GM10266 (cell line): ENCODE measurements around the gene CR1L.
A peak's percentile ranks its signal among the peaks of the same experiment; 100 is the strongest.
"Not testable (repeated sequence)": the region's sequence is repeated elsewhere in the genome, so short reads cannot be mapped to it uniquely, and the experiment has no call there.

Source experiments
- DNase-seq: peaks from one replicate; pipeline ENCODE4 v3.0.0; 2012; ENCODE audit errors: extremely low spot score
- TF ChIP-seq, protein P1 (sequence below): IDR thresholded peaks from 2 replicates; pipeline ENCODE4 v1.5.1; 2012; ENCODE audit warnings: mild to moderate bottlenecking, low read depth; ENCODE audit not compliant: control insufficient read depth, insufficient read depth; ENCODE audit errors: missing control alignments

Gene CR1L

DNA sequence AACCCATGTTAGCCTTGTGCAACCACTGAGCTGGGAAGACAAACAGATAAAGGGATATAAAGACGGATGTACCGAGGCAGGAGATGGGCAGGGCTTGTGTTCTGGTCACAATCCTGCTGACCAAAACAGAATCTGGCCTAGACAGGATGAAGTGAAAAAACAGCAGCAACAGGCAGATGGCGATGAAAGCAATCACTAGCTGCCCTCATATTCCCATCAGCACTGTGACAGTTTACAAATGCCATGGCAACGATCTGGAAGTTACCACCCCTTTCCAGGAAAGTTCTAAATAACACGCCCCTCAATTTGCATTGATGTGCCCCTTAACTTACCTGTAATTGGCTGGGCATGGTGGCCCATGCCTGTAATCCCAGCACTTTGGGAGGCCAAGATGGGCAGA, 66.4 kb downstream of the CR1L start:
- TF ChIP-seq, protein P1, sequence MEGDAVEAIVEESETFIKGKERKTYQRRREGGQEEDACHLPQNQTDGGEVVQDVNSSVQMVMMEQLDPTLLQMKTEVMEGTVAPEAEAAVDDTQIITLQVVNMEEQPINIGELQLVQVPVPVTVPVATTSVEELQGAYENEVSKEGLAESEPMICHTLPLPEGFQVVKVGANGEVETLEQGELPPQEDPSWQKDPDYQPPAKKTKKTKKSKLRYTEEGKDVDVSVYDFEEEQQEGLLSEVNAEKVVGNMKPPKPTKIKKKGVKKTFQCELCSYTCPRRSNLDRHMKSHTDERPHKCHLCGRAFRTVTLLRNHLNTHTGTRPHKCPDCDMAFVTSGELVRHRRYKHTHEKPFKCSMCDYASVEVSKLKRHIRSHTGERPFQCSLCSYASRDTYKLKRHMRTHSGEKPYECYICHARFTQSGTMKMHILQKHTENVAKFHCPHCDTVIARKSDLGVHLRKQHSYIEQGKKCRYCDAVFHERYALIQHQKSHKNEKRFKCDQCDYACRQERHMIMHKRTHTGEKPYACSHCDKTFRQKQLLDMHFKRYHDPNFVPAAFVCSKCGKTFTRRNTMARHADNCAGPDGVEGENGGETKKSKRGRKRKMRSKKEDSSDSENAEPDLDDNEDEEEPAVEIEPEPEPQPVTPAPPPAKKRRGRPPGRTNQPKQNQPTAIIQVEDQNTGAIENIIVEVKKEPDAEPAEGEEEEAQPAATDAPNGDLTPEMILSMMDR: no peak
- no peak for DNase-seq

DNA sequence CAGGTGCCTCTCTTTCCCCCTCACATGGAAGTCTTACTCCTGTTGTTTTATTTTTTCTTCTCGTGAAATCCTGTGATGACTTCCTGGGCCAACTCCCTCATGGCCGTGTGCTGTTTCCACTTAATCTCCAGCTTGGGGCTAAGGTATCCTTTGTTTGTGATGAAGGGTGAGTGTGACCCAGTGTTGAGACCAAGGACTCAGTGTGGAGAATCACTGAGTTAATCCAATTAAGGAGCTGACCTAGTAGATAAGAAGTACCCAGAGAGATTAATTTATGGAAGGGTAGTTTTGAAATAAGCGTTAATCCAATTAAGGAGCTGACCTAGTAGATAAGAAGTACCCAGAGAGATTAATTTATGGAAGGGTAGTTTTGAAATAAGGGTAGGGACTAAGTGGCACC, 67.8 kb downstream of the CR1L start:
- not testable (repeated sequence) for DNase-seq

DNA sequence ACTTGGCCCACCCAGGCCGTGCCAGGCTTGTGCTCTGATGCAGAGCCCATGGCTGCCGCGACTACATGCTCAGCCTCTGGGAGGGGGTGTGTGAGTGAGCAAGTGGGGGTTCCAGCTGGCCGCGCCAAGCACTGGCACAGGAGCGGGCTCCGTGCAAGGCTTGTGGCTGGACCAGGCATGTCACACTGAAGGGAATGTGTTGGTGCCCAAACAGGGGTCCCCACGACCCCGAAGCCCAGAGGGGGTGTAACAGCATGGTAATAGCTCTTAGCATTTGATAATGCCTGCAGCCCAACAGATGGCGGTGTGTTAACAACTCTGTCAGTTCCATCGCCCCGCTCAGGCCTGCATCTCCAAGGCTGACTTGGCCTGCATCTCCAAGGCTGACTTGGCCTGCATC, 68.6 kb downstream of the CR1L start:
- no peak for DNase-seq
- TF ChIP-seq, protein P1: peak; percentile 24

DNA sequence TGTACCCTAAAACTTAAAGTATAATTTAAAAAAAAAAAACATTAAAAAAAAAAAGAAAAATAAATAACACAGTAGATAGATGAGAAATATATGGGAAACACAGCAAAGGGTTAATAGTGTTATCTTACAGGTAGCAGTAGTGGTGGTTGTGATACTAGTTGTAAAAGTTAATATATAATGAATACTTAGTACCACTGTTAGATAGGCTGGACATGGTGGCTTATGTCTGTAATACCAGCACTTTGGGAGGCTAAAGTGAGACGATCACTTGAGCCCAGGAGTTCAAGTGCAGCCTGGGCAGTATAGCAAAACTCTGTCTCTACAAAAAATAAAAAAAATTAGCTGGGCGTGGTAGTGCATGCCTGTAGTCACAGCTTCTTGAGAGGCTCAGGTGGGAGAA, 74.3 kb downstream of the CR1L start:
- TF ChIP-seq, protein P1: no peak
- DNase-seq: no peak

DNA sequence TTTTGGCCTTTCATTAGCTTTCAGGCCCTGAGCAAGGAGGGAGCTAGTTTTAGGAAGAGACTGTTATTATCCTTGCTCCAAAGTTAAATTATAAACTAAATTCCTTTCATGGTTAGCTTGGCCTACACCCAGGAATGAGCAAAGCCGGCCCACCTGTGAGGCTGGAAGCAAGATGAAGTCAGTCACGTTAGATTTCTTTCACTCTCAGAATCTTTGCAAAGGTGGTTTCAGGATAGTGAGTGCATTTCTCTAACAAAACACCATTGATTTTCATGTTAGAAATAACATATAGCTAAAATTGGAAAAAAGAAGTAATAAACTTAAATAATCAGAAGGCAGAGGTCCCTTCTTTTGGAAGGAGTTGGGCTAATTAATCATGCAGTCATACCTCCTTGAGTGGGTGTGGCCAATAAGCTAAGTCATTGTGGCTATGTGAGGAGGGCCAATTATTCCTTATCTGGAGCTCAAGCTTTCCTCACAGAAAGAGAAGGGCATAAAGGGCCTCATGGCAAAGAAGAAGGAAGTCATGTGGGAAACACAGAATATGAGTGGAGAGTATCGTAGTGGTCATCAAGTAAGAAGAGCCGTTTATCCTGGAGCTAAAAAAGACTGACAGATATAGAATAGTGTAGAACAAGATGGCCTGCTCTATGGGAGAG, 83.4 kb downstream of the CR1L start:
- DNase-seq: not testable (repeated sequence)

DNA sequence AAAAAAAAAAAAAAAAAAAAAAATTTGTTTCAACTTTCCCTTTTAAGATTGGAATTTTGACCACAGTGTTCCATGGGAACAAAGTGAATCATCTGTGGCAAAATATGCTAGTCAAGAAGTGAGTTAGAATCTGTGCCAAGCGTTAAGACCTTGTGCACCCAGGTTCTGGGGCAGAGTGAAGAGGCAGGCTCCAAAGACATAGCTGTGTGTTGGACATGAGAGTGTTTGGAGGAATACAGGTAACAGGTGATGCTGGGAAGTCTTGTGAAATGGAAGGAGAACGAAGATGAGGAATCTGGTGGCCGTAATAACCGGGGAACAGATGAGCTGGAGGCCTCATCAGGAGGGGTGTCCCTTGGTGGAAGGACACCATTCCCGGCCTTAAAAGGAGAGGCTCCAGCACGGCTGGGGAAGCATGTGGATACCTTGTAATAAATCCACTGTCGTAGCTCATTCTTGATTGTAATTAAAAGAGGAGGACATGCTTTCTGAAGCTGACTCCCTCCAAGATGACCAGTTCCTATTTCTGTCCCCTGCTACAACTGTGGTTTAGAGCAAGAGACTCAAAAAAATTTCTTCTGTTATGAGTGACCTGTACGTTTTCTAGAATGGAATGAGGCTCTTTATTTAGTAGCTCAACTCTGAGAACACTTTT, 92.7 kb downstream of the CR1L start:
- DNase-seq: not testable (repeated sequence)

DNA sequence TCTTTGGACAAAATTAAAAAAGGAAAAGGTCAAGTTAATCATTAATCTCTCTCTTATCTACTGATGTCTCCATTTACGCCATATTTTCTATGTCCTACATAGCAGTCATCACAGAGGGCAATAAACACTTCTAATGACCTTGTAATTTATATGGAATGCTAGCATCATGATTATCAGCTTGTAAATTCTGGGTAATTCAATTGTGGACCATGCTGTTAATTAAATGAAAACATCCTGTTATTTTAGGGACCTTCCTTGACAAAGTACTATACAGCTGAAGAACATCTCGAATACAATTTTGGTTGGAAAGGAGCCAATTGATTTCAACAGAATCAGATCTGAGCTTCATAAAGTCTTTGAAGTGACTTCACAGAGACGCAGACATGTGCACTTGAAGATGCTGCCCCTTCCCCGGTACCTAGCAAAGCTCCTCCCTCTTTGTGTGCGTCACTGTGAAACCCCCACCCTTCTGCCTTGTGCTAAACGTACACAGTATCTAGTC, 93.3 kb downstream of the CR1L start:
- DNase-seq: not testable (repeated sequence)

DNA sequence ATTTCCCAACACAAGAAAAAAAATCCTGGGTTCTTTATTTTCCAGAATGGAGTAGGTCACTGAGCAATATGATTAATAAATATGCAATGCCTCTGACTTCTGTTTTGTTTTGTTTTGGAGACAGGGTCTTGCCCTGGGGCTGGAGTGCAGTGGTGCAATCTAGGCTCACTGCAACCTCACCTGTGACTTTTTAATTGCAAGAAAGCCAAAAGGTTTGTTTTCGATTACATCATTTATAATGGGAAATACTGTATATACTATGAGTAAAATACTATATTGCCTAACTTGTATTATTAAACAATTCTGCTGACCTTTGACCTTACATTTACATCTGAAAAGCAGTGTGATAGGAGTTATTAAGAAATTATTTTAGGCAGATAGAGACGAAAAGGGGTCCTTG, 95.3 kb downstream of the CR1L start:
- DNase-seq: no peak
- TF ChIP-seq, protein P1: no peak

DNA sequence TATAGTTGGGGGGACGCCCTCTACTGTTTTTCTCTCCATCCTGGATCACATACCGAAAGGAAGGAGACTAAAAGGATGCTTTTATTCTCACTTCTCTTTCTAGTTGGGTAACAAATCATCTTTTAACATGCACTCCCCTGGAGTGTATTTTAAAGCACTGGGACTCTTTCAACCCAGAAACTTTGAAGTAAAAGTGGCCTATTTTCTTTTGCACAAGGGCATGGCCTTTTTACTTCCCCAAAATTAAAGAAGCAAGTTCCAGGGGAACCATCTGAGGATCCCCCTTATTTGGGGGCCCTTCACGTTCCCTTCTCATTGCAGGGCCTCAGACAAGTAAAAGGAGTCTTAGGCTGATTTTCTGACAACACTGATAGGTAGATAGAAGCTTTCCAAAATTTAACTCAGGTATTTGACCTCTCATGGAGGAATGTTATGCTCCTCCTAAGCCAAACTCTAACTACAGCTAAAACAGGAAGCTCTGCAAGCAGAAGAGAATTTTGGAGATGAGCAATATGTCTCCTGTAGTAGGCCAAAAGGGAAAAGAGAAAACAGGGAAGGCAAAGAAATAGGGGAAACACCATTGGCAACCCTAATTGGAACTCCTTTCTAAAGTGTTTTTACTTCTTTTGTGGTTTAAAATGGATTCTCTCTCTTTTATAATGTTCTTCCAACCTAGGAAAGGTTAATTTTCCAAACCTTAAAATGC, 98.1 kb downstream of the CR1L start:
- DNase-seq: no peak
- TF ChIP-seq, protein P1: no peak
